H9 (cell line): ENCODE measurements around the gene L3MBTL1. TPM values are rescaled to one million over a fixed set of nuclear protein-coding genes. Genes with fewer than 3 reads are reported as not detected.

Experiments used
- DNase-seq: peaks from one replicate; pipeline ENCODE4 v3.0.0-alpha.2; 2017
- H2AFZ ChIP-seq: one replicate; pipeline ENCODE4 v1.6.1; 2013; ENCODE audit warnings: mild to moderate bottlenecking, low read length, control low read depth, moderate library complexity
- H2AK5ac ChIP-seq: 2 replicates; pipeline ENCODE4 v1.6.1; 2013; ENCODE audit warnings: low read length, control low read depth, mixed read lengths; ENCODE audit not compliant: insufficient read length
- H2BK120ac ChIP-seq: one replicate; pipeline ENCODE4 v1.6.1; 2013; ENCODE audit warnings: low read depth, mild to moderate bottlenecking, low read length, control low read depth, inconsistent platforms; ENCODE audit not compliant: poor library complexity, severe bottlenecking
- H2BK12ac ChIP-seq: 2 replicates; pipeline ENCODE4 v1.6.1; 2013; ENCODE audit warnings: low read length, control low read depth, mixed read lengths, low read depth; ENCODE audit not compliant: insufficient read length
- H2BK15ac ChIP-seq: 2 replicates; pipeline ENCODE4 v1.6.1; 2013; ENCODE audit warnings: low read depth, low read length, control low read depth
- H2BK20ac ChIP-seq: one replicate; pipeline ENCODE4 v1.6.1; 2013; ENCODE audit warnings: low read depth, mild to moderate bottlenecking, low read length, control low read depth, inconsistent platforms; ENCODE audit not compliant: poor library complexity, severe bottlenecking
- H2BK5ac ChIP-seq: 2 replicates; pipeline ENCODE4 v1.6.1; 2013; ENCODE audit warnings: low read length, control low read depth, mixed read lengths; ENCODE audit not compliant: insufficient read length
- H3K14ac ChIP-seq: 2 replicates; pipeline ENCODE4 v1.6.1; 2013; ENCODE audit warnings: low read length, control low read depth; ENCODE audit not compliant: insufficient read depth
- H3K18ac ChIP-seq: 2 replicates; pipeline ENCODE4 v1.6.1; 2013; ENCODE audit warnings: low read depth, mild to moderate bottlenecking, mixed read lengths, low read length, control low read depth; ENCODE audit not compliant: insufficient read length
- H3K23ac ChIP-seq: 2 replicates; pipeline ENCODE4 v1.6.1; 2013; ENCODE audit warnings: low read length, control low read depth, mixed read lengths, low read depth; ENCODE audit not compliant: insufficient read length
- H3K23me2 ChIP-seq: 2 replicates; pipeline ENCODE4 v1.6.1; 2013; ENCODE audit warnings: low read depth, mild to moderate bottlenecking, mixed read lengths, low read length, control low read depth; ENCODE audit not compliant: insufficient read length, poor library complexity, severe bottlenecking
- H3K27ac ChIP-seq: 2 replicates; pipeline ENCODE4 v1.5.1; 2013; ENCODE audit warnings: low read length, control low read depth, mixed read lengths, low read depth; ENCODE audit not compliant: insufficient read length
- H3K27me3 ChIP-seq: 2 replicates; pipeline ENCODE4 v1.6.1; 2013; ENCODE audit warnings: low read length, control low read depth, inconsistent platforms; ENCODE audit not compliant: insufficient read depth
- H3K4ac ChIP-seq: 2 replicates; pipeline ENCODE4 v1.6.1; 2013; ENCODE audit warnings: low read depth, mild to moderate bottlenecking, control low read depth, inconsistent platforms, low read length, moderate library complexity
- H3K4me1 ChIP-seq: 2 replicates; pipeline ENCODE4 v1.6.1; 2013; ENCODE audit warnings: low read length, control low read depth, inconsistent platforms; ENCODE audit not compliant: insufficient read depth
- H3K4me2 ChIP-seq: 2 replicates; pipeline ENCODE4 v1.6.1; 2013; ENCODE audit warnings: low read length, control low read depth, mixed read lengths; ENCODE audit not compliant: insufficient read length, insufficient read depth
- H3K56ac ChIP-seq: 2 replicates; pipeline ENCODE4 v1.6.1; 2013; ENCODE audit warnings: low read depth, mild to moderate bottlenecking, mixed read lengths, low read length, control low read depth; ENCODE audit not compliant: insufficient read length
- H3K79me1 ChIP-seq: 2 replicates; pipeline ENCODE4 v1.6.1; 2013; ENCODE audit warnings: low read depth, mild to moderate bottlenecking, moderate library complexity, low read length, control low read depth, inconsistent platforms; ENCODE audit not compliant: insufficient read depth, poor library complexity, severe bottlenecking
- H3K79me2 ChIP-seq: 2 replicates; pipeline ENCODE4 v1.6.1; 2013; ENCODE audit warnings: low read length, control low read depth, inconsistent platforms; ENCODE audit not compliant: insufficient read depth
- H3K9ac ChIP-seq: 2 replicates; pipeline ENCODE4 v1.6.1; 2013; ENCODE audit warnings: low read length, control low read depth, mixed read lengths; ENCODE audit not compliant: insufficient read length; ENCODE audit errors: extremely low read depth
- H3K9me3 ChIP-seq: one replicate; pipeline ENCODE4 v1.6.1; 2013; ENCODE audit warnings: low read depth, low read length, inconsistent platforms; ENCODE audit not compliant: control insufficient read depth
- H3T11ph ChIP-seq: one replicate; pipeline ENCODE4 v1.6.1; 2013; ENCODE audit warnings: mild to moderate bottlenecking, low read length, control low read depth, inconsistent platforms
- H4K20me1 ChIP-seq: one replicate; pipeline ENCODE4 v1.6.1; 2013; ENCODE audit not compliant: control insufficient read depth, insufficient read length, insufficient read depth
- H4K5ac ChIP-seq: 2 replicates; pipeline ENCODE4 v1.6.1; 2013; ENCODE audit warnings: low read depth, mild to moderate bottlenecking, mixed read lengths, low read length, control low read depth; ENCODE audit not compliant: insufficient read length
- H4K8ac ChIP-seq: replicated peaks from 2 replicates; pipeline ENCODE4 v1.6.1; 2013; ENCODE audit warnings: low read length, control low read depth, mixed read lengths, low read depth; ENCODE audit not compliant: insufficient read length
- H4K91ac ChIP-seq: 2 replicates; pipeline ENCODE4 v1.6.1; 2013; ENCODE audit warnings: low read depth, mild to moderate bottlenecking, moderate library complexity, mixed read lengths, low read length, control low read depth; ENCODE audit not compliant: insufficient read length
- H3K27ac Mint-ChIP-seq, 3 experiments: 2 replicates in 2 of 3; 3 replicates in 1 of 3; pipeline ENCODE4 v1.8.0; 2020 to 2021; ENCODE audit warnings: mixed read lengths in 3 of 3, mild to moderate bottlenecking in 1 of 3, moderate library complexity in 1 of 3
- H3K27me3 Mint-ChIP-seq: 2 replicates; pipeline ENCODE4 v1.8.0; 2021; ENCODE audit warnings: low read depth, mild to moderate bottlenecking, moderate library complexity, mixed read lengths
- H3K36me3 Mint-ChIP-seq, 3 experiments: 2 replicates in 2 of 3; 3 replicates in 1 of 3; pipeline ENCODE4 v1.8.0; 2020 to 2021; ENCODE audit warnings: low read depth in 3 of 3, mixed read lengths in 3 of 3; ENCODE audit not compliant: insufficient read depth in 1 of 3
- H3K4me1 Mint-ChIP-seq, 2 experiments: 2 replicates each; pipeline ENCODE4 v1.8.0; 2020; ENCODE audit warnings: mixed read lengths in 2 of 2
- H3K4me3 Mint-ChIP-seq, 2 experiments: 2 replicates in 1 of 2; 3 replicates in 1 of 2; pipeline ENCODE4 v1.8.0; 2020 to 2021; ENCODE audit warnings: mild to moderate bottlenecking in 2 of 2, mixed read lengths in 2 of 2, moderate library complexity in 1 of 2
- H3K9me3 Mint-ChIP-seq, 2 experiments: 2 replicates in 1 of 2; 3 replicates in 1 of 2; pipeline ENCODE4 v1.8.0; 2020; ENCODE audit warnings: mild to moderate bottlenecking in 2 of 2, mixed read lengths in 2 of 2, moderate library complexity in 1 of 2
- CTCF ChIP-seq: fragments of 200-600 bp; sonication (generic); conservative IDR thresholded peaks from 3 replicates; pipeline ENCODE4 v1.8.0; 2021; ENCODE audit warnings: antibody characterized with exemption, mild to moderate bottlenecking
- WGBS: extraction: QIAGEN DNeasy Blood & Tissue Kit; methylation state at CpG from one replicate; pipeline ENCODE4 v1.1.7; 2013; ENCODE audit warnings: missing lambda C conversion rate, low lambda C conversion rate, mixed read lengths; ENCODE audit not compliant: insufficient read length; ENCODE audit errors: extremely low coverage; 5-methylcytosine and 5-hydroxymethylcytosine counted together
- total RNA-seq: library from RNA; stranded (reverse); gene quantifications from 2 replicates; pipeline ENCODE4 v1.2.1, GENCODE V29; 2021

Gene L3MBTL1
- total RNA-seq, 1 experiment from 2014 or later: 19.9 TPM

- Mint-ChIP-seq H3K9me3 (no peaks in the 10 kb centered on the region), H3K27me3 (no peaks in the 10 kb centered on the region), H3K4me3 (no peak overlapping the region), H3K4me1 (peaks cover 3% of the 10 kb centered on the region in 2 experiments; a peak in 3 of 4 replicates), H3K36me3 (no peaks in the 10 kb centered on the region), H3K27ac (no peak overlapping the region)
- H2BK5ac ChIP-seq: no peak overlapping the region
- H3K23ac ChIP-seq: no peak overlapping the region
- no peaks in the 10 kb centered on the region for H3K27me3 ChIP-seq
- no peaks in the 10 kb centered on the region for H3K9me3 ChIP-seq
- H3T11ph ChIP-seq: no peak overlapping the region
- H2AFZ ChIP-seq: no peak overlapping the region
- H3K79me2 ChIP-seq: no peaks in the 10 kb centered on the region
- H4K8ac ChIP-seq: no peak overlapping the region
- no peaks in the 10 kb centered on the region for H3K23me2 ChIP-seq
- H3K18ac ChIP-seq: no peak overlapping the region
- no peak overlapping the region for H3K56ac ChIP-seq
- no CpG with 5 or more reads among the region's 7 CpGs for WGBS
- no peak for DNase-seq
- H3K79me1 ChIP-seq: no peaks in the 10 kb centered on the region
- H3K27ac ChIP-seq: no peak overlapping the region
- no peak overlapping the region for H3K9ac ChIP-seq
- H3K4me2 ChIP-seq: no peak overlapping the region
- H4K91ac ChIP-seq: no peak overlapping the region
- no peak overlapping the region for H2AK5ac ChIP-seq
- no peak overlapping the region for H2BK15ac ChIP-seq
- H3K14ac ChIP-seq: no peak overlapping the region
- H4K5ac ChIP-seq: no peak overlapping the region
- H2BK12ac ChIP-seq: no peak overlapping the region
- no peak overlapping the region for H2BK120ac ChIP-seq
- no peak overlapping the region for H3K4ac ChIP-seq
- TF ChIP-seq CTCF: no peak
- H3K4me1 ChIP-seq: no peaks in the 10 kb centered on the region
- no peaks in the 10 kb centered on the region for H4K20me1 ChIP-seq
- no peak overlapping the region for H2BK20ac ChIP-seq
Observed at GRCh38 chr20:43563991-43564390, 56.5 kb downstream of the L3MBTL1 start.
